Measurements from ENCODE around the gene TNKS2.

Gene TNKS2

DNA sequence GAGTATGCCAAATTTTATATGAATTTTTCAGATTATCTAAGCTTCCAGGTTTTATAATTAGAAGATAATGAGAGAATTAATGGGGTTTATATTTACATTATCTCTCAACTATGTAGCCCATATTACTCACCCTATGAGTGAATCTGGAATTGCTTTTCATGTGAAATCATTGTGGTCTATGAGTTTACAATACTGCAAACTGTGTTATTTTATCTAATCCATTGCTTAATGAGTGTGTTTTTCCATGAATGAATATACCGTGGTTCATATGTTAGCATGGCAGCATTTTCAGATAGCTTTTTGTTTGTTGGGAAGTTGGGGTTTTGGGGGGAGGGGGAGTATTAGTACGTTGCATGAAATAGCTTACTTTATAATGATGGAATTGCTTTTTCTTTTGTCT is 66.5 kb downstream of the TNKS2 start:
- Histone ChIP-seq H3K27me3 (ENCODE audit: insufficient read depth, poor library complexity, severe bottlenecking) (no peaks in the 10 kb centered on the region), H3K27ac (replicated peaks) (no peak overlapping the region), H3K4me3 (replicated peaks; ENCODE audit: insufficient read depth, low read length) (no peak overlapping the region)
- no peak for TF ChIP-seq POLR2AphosphoS5 (IDR thresholded peaks at IDR 0.05; ENCODE audit: low read depth)
- TF ChIP-seq GABPA (IDR thresholded peaks at IDR 0.05; ENCODE audit: low read depth): no peak
- TF ChIP-seq, protein P1, sequence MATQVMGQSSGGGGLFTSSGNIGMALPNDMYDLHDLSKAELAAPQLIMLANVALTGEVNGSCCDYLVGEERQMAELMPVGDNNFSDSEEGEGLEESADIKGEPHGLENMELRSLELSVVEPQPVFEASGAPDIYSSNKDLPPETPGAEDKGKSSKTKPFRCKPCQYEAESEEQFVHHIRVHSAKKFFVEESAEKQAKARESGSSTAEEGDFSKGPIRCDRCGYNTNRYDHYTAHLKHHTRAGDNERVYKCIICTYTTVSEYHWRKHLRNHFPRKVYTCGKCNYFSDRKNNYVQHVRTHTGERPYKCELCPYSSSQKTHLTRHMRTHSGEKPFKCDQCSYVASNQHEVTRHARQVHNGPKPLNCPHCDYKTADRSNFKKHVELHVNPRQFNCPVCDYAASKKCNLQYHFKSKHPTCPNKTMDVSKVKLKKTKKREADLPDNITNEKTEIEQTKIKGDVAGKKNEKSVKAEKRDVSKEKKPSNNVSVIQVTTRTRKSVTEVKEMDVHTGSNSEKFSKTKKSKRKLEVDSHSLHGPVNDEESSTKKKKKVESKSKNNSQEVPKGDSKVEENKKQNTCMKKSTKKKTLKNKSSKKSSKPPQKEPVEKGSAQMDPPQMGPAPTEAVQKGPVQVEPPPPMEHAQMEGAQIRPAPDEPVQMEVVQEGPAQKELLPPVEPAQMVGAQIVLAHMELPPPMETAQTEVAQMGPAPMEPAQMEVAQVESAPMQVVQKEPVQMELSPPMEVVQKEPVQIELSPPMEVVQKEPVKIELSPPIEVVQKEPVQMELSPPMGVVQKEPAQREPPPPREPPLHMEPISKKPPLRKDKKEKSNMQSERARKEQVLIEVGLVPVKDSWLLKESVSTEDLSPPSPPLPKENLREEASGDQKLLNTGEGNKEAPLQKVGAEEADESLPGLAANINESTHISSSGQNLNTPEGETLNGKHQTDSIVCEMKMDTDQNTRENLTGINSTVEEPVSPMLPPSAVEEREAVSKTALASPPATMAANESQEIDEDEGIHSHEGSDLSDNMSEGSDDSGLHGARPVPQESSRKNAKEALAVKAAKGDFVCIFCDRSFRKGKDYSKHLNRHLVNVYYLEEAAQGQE (IDR thresholded peaks at IDR 0.05; ENCODE audit: insufficient replicate concordance, low read depth): no peak
- TF ChIP-seq SPI1 (IDR thresholded peaks at IDR 0.05; ENCODE audit: borderline replicate concordance, low read depth): no peak
- TF ChIP-seq, protein P2, sequence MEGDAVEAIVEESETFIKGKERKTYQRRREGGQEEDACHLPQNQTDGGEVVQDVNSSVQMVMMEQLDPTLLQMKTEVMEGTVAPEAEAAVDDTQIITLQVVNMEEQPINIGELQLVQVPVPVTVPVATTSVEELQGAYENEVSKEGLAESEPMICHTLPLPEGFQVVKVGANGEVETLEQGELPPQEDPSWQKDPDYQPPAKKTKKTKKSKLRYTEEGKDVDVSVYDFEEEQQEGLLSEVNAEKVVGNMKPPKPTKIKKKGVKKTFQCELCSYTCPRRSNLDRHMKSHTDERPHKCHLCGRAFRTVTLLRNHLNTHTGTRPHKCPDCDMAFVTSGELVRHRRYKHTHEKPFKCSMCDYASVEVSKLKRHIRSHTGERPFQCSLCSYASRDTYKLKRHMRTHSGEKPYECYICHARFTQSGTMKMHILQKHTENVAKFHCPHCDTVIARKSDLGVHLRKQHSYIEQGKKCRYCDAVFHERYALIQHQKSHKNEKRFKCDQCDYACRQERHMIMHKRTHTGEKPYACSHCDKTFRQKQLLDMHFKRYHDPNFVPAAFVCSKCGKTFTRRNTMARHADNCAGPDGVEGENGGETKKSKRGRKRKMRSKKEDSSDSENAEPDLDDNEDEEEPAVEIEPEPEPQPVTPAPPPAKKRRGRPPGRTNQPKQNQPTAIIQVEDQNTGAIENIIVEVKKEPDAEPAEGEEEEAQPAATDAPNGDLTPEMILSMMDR (IDR thresholded peaks at IDR 0.05; ENCODE audit: insufficient read depth, low read length): no peak
- no peak for DNase-seq (ENCODE audit: low read depth in 1 of 2, low spot score in 1 of 2)

DNA sequence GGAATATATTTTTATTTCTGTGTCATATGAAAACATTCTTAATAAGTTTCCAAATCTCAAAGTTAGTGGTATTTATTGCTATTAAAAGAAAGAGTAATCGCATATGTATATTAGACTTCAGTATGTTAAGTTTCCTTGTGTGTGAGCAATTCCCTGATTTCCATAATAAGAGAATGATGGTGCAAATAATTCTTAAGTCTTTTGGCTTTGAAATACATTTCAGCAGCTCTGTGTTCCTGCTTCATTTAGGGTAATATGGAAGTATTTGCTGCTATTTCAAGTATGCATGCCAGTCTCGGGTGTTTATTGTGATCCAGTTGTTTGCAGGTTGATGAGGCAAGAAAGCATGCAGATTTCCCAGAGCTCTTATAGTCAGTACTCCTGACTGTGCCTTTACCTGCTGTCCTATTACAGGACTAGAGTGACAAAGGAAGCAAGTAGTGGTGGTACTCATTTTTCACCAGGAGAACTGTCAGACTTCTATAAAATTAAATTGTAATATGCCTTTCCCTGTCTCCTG is 67.4 kb downstream of the TNKS2 start:
- no peaks in the 10 kb centered on the region for H3K27me3 ChIP-seq (ENCODE audit: insufficient read depth, poor library complexity, severe bottlenecking)
- no peak for DNase-seq (ENCODE audit: low read depth in 1 of 2, low spot score in 1 of 2)
- TF ChIP-seq POLR2AphosphoS5 (IDR thresholded peaks at IDR 0.05; ENCODE audit: low read depth): no peak
- TF ChIP-seq, protein P1 (IDR thresholded peaks at IDR 0.05; ENCODE audit: insufficient replicate concordance, low read depth): no peak
- TF ChIP-seq GABPA (IDR thresholded peaks at IDR 0.05; ENCODE audit: low read depth): no peak
- no peak for TF ChIP-seq SPI1 (IDR thresholded peaks at IDR 0.05; ENCODE audit: borderline replicate concordance, low read depth)
- TF ChIP-seq, protein P2 (IDR thresholded peaks at IDR 0.05; ENCODE audit: insufficient read depth, low read length): no peak
- no peak overlapping the region for H3K27ac ChIP-seq (replicated peaks)
- H3K4me3 ChIP-seq (replicated peaks; ENCODE audit: insufficient read depth, low read length): no peak overlapping the region

- Histone ChIP-seq H3K27me3 (ENCODE audit: insufficient read depth, poor library complexity, severe bottlenecking) (no peaks in the 10 kb centered on the region), H3K4me3 (replicated peaks; ENCODE audit: insufficient read depth, low read length) (no peak overlapping the region), H3K27ac (replicated peaks) (no peak overlapping the region)
- no peak for DNase-seq (ENCODE audit: low read depth in 1 of 2, low spot score in 1 of 2)
- no peak for TF ChIP-seq POLR2AphosphoS5 (IDR thresholded peaks at IDR 0.05; ENCODE audit: low read depth)
- TF ChIP-seq, protein P2 (IDR thresholded peaks at IDR 0.05; ENCODE audit: insufficient read depth, low read length): no peak
- TF ChIP-seq SPI1 (IDR thresholded peaks at IDR 0.05; ENCODE audit: borderline replicate concordance, low read depth): no peak
- no peak for TF ChIP-seq GABPA (IDR thresholded peaks at IDR 0.05; ENCODE audit: low read depth)
- TF ChIP-seq, protein P1 (IDR thresholded peaks at IDR 0.05; ENCODE audit: insufficient replicate concordance, low read depth): no peak
Measured at GRCh38 chr10:91875156-91875555, 76.9 kb downstream of the TNKS2 start.

Measured in HL-60 (cell line).